GM03348 (cell line): ENCODE data around the gene NFE2L2.
"Not testable (repeated sequence)": the region's sequence is repeated elsewhere in the genome, so short reads cannot be mapped to it uniquely, and the experiment has no call there.

Experiments
- DNase-seq: peaks from one replicate; pipeline ENCODE4 v3.0.0; 2012; ENCODE audit warnings: low spot score

The NFE2L2 gene

GRCh38 chr2:177195194-177195593 lies 69.3 kb downstream of the NFE2L2 start:
- no peak for DNase-seq

- DNase-seq: no peak
Measured at GRCh38 chr2:177193240-177193639, 71.3 kb downstream of the NFE2L2 start.

GRCh38 chr2:177192788-177193187 lies 71.7 kb downstream of the NFE2L2 start:
- no peak for DNase-seq

GRCh38 chr2:177190941-177191340 lies 73.6 kb downstream of the NFE2L2 start:
- DNase-seq: no peak

GRCh38 chr2:177188482-177189469 lies 75.8 kb downstream of the NFE2L2 start:
- no peak for DNase-seq

- DNase-seq: peak; percentile 67
Measured at GRCh38 chr2:177187631-177188312, 76.8 kb downstream of the NFE2L2 start.

GRCh38 chr2:177186038-177186437 lies 78.5 kb downstream of the NFE2L2 start:
- DNase-seq: not testable (repeated sequence)

GRCh38 chr2:177184606-177185005 lies 79.9 kb downstream of the NFE2L2 start:
- DNase-seq: no peak

GRCh38 chr2:177183860-177184259 lies 80.7 kb downstream of the NFE2L2 start:
- DNase-seq: no peak
